GM23248 (cell line): ENCODE results near the gene CPNE4. TPM values are rescaled to one million over a fixed set of nuclear protein-coding genes. Genes with fewer than 3 reads are reported as not detected.

Experiments
- DNase-seq: peaks from one replicate; pipeline ENCODE4 v3.0.0-alpha.2; 2015
- H2AFZ ChIP-seq: fragments of 200-600 bp; sonication (generic); 2 replicates; pipeline ENCODE4 v1.6.1; 2016; ENCODE audit warnings: antibody characterized with exemption
- H3F3A ChIP-seq: fragments of 200-600 bp; sonication (generic); 2 replicates; pipeline ENCODE4 v1.6.1; 2016; ENCODE audit warnings: mild to moderate bottlenecking, antibody characterized with exemption, mixed run types; ENCODE audit not compliant: insufficient read depth
- H3K27ac ChIP-seq: fragments of 200-600 bp; sonication (generic); 2 replicates; pipeline ENCODE4 v1.5.1; 2016; ENCODE audit warnings: mild to moderate bottlenecking
- H3K27me3 ChIP-seq: fragments of 200-600 bp; sonication (generic); replicated peaks from 2 replicates; pipeline ENCODE4 v1.6.1; 2016; ENCODE audit warnings: mild to moderate bottlenecking; ENCODE audit not compliant: insufficient read depth
- H3K36me3 ChIP-seq: fragments of 200-600 bp; sonication (generic); 2 replicates; pipeline ENCODE4 v1.6.1; 2016; ENCODE audit warnings: low read depth, mild to moderate bottlenecking
- H3K4me1 ChIP-seq: fragments of 200-600 bp; sonication (generic); 2 replicates; pipeline ENCODE4 v1.6.1; 2016; ENCODE audit warnings: mild to moderate bottlenecking; ENCODE audit not compliant: insufficient read depth
- H3K4me2 ChIP-seq: fragments of 200-600 bp; sonication (generic); one replicate; pipeline ENCODE4 v1.6.1; 2016; ENCODE audit warnings: mild to moderate bottlenecking; ENCODE audit not compliant: unreplicated experiment
- H3K4me3 ChIP-seq: fragments of 200-600 bp; sonication (generic); 2 replicates; pipeline ENCODE4 v1.5.1; 2016; ENCODE audit warnings: mild to moderate bottlenecking
- H3K79me2 ChIP-seq: fragments of 200-600 bp; sonication (generic); 2 replicates; pipeline ENCODE4 v1.6.1; 2016; ENCODE audit warnings: mild to moderate bottlenecking; ENCODE audit not compliant: insufficient read depth
- H3K9ac ChIP-seq: fragments of 200-600 bp; sonication (generic); 2 replicates; pipeline ENCODE4 v1.6.1; 2016; ENCODE audit warnings: mild to moderate bottlenecking
- H3K9me2 ChIP-seq: fragments of 200-600 bp; sonication (generic); 2 replicates; pipeline ENCODE4 v1.6.1; 2016; ENCODE audit warnings: mixed run types, mild to moderate bottlenecking, moderate library complexity; ENCODE audit not compliant: insufficient read depth
- H3K9me3 ChIP-seq: fragments of 200-600 bp; sonication (generic); one replicate; pipeline ENCODE4 v1.6.1; 2017; ENCODE audit warnings: low read depth
- H4K20me1 ChIP-seq: fragments of 200-600 bp; sonication (generic); 2 replicates; pipeline ENCODE4 v1.6.0; 2016; ENCODE audit not compliant: insufficient read depth
- EZH2 ChIP-seq: fragments of 200-600 bp; sonication (generic); IDR thresholded peaks from 2 replicates; pipeline ENCODE4 v1.6.1; 2018; ENCODE audit warnings: antibody characterized with exemption, mild to moderate bottlenecking; ENCODE audit not compliant: insufficient read depth, poor library complexity, severe bottlenecking
- EZH2phosphoT487 ChIP-seq: fragments of 200-600 bp; sonication (generic); IDR thresholded peaks from 2 replicates; pipeline ENCODE4 v1.6.1; 2018; ENCODE audit warnings: antibody characterized with exemption, moderate library complexity, mild to moderate bottlenecking, low read depth; ENCODE audit not compliant: insufficient read depth
- WGBS, 2 experiments: methylation state at CpG; one replicate each; pipeline ENCODE4 v1.1.6; 2015 to 2017; ENCODE audit warnings: low lambda C conversion rate in 2 of 2, low coverage in 1 of 2; ENCODE audit errors: missing lambda C conversion rate in 2 of 2; 5-methylcytosine and 5-hydroxymethylcytosine counted together
- in situ Hi-C: fragments of 300-500 bp; cut with MboI; formaldehyde crosslinking; loops from 2 replicates; pipeline ENCODE4 v1.15.0; 2020
- polyA plus RNA-seq: library from polyadenylated mRNA; unstranded; fragments of >200 nt; fragmentation: Nextera tagmentation; extraction: Ambion mirVana; gene quantifications from 2 replicates; pipeline ENCODE4 v1.2.1, GENCODE V29; 2016
- total RNA-seq: library from RNA; depleted of rRNA; stranded (reverse); fragments of >200 nt; shearing (Covaris generic); gene quantifications from 2 replicates; pipeline ENCODE4 v1.2.3, GENCODE V29; 2014

CPNE4 gene
- total and polyA plus RNA-seq, 2 experiments from 2014 or later: 0.11 to 0.44 TPM

GRCh38 chr3:131744765-131745164, 290.0 kb downstream of the CPNE4 start:
- in situ Hi-C loops: no loop called here
- WGBS, 2 experiments: 31 to 33% methylated on average over 3 of the region's 3 CpGs
- no peaks in the 10 kb centered on the region for H3K9me2 ChIP-seq

GRCh38 chr3:131743126-131743525, 291.7 kb downstream of the CPNE4 start:
- H3F3A ChIP-seq: no peaks in the 10 kb centered on the region; the same call in 1 of the 2 replicates
- peaks cover 11% of the 10 kb centered on the region; the same call in 1 of the 2 replicates for H3K4me1 ChIP-seq
- no peak overlapping the region for H3K4me3 ChIP-seq
- H3K4me2 ChIP-seq: no peak overlapping the region
- H2AFZ ChIP-seq: no peak overlapping the region
- no peak for DNase-seq
- H3K27ac ChIP-seq: no peak overlapping the region
- in situ Hi-C loops: no loop called here
- no peak overlapping the region for H3K9ac ChIP-seq
- no peaks in the 10 kb centered on the region for H3K79me2 ChIP-seq
- no peaks in the 10 kb centered on the region for H4K20me1 ChIP-seq
- no peaks in the 10 kb centered on the region for H3K9me2 ChIP-seq
- H3K36me3 ChIP-seq: no peaks in the 10 kb centered on the region
- TF ChIP-seq EZH2phosphoT487 (no peak), EZH2 (no peak)
- H3K27me3 ChIP-seq: no peaks in the 10 kb centered on the region
- H3K9me3 ChIP-seq: no peaks in the 10 kb centered on the region

More at GRCh38 chr3:131744765-131745164, 290.0 kb downstream of the CPNE4 start:
- Histone ChIP-seq H3K27ac (no peak overlapping the region), H3K4me2 (no peak overlapping the region), H3K27me3 (no peaks in the 10 kb centered on the region), H3K4me1 (peaks cover 8% of the 10 kb centered on the region; the same call in 1 of the 2 replicates), H4K20me1 (no peaks in the 10 kb centered on the region), H3F3A (no peaks in the 10 kb centered on the region), H3K9ac (no peak overlapping the region), H3K36me3 (no peaks in the 10 kb centered on the region), H3K4me3 (no peak overlapping the region), H3K9me3 (no peaks in the 10 kb centered on the region), H2AFZ (no peak overlapping the region), H3K79me2 (no peaks in the 10 kb centered on the region)
- TF ChIP-seq EZH2 (no peak), EZH2phosphoT487 (no peak)
- peak; percentile 8 for DNase-seq

GRCh38 chr3:131739211-131739610, 295.6 kb downstream of the CPNE4 start:
- Histone ChIP-seq H2AFZ (no peak overlapping the region), H3K4me1 (peaks cover 25% of the 10 kb centered on the region), H3K27ac (no peak overlapping the region), H3K9me2 (no peaks in the 10 kb centered on the region), H3K27me3 (no peaks in the 10 kb centered on the region), H4K20me1 (no peaks in the 10 kb centered on the region), H3K4me2 (no peak overlapping the region), H3F3A (peaks cover 6% of the 10 kb centered on the region), H3K36me3 (no peaks in the 10 kb centered on the region), H3K4me3 (no peak overlapping the region), H3K9me3 (no peaks in the 10 kb centered on the region), H3K9ac (no peak overlapping the region), H3K79me2 (no peaks in the 10 kb centered on the region)
- in situ Hi-C loops: no loop called here
- TF ChIP-seq EZH2 (no peak), EZH2phosphoT487 (no peak)
- 89 to 96% methylated on average over 1 of the region's 1 CpG for WGBS, 2 experiments
- no peak for DNase-seq

GRCh38 chr3:131738095-131738494, 296.7 kb downstream of the CPNE4 start:
- Histone ChIP-seq H2AFZ (no peak overlapping the region), H3K4me1 (peaks cover 25% of the 10 kb centered on the region), H3F3A (peaks cover 6% of the 10 kb centered on the region), H3K36me3 (no peaks in the 10 kb centered on the region), H3K9me3 (no peaks in the 10 kb centered on the region), H3K4me3 (no peak overlapping the region), H3K4me2 (no peak overlapping the region), H3K79me2 (no peaks in the 10 kb centered on the region), H3K9ac (no peak overlapping the region), H3K27me3 (no peaks in the 10 kb centered on the region), H4K20me1 (no peaks in the 10 kb centered on the region), H3K9me2 (no peaks in the 10 kb centered on the region), H3K27ac (no peak overlapping the region)
- in situ Hi-C loops: no loop called here
- WGBS, 2 experiments: 65 to 85% methylated on average over 2 of the region's 2 CpGs
- TF ChIP-seq EZH2phosphoT487: no peak
- no peak for TF ChIP-seq EZH2
- DNase-seq: peak; percentile 40

GRCh38 chr3:131735544-131735943, 299.3 kb downstream of the CPNE4 start:
- H3K4me1 ChIP-seq: peaks cover 32% of the 10 kb centered on the region
- H4K20me1 ChIP-seq: no peaks in the 10 kb centered on the region
- no peak overlapping the region for H2AFZ ChIP-seq
- in situ Hi-C loops: no loop called here
- peak; percentile 23 for DNase-seq
- H3K9me3 ChIP-seq: no peaks in the 10 kb centered on the region
- H3K27ac ChIP-seq: peak overlapping the region; percentile 40
- H3K79me2 ChIP-seq: no peaks in the 10 kb centered on the region
- H3K27me3 ChIP-seq: no peaks in the 10 kb centered on the region
- H3K4me3 ChIP-seq: no peak overlapping the region
- peaks cover 12% of the 10 kb centered on the region for H3F3A ChIP-seq
- H3K9me2 ChIP-seq: no peaks in the 10 kb centered on the region
- H3K9ac ChIP-seq: no peak overlapping the region
- peak overlapping the region; percentile 44 for H3K4me2 ChIP-seq
- no peaks in the 10 kb centered on the region for H3K36me3 ChIP-seq
- TF ChIP-seq EZH2phosphoT487 (no peak), EZH2 (no peak)
